HG03575 (cell line): ENCODE measurements around the gene GPRC5B.

ENCODE experiments used
- ATAC-seq: cut with Tn5 transposase; IDR thresholded peaks from one replicate; pipeline ENCODE4 v1.9.1; 2021; ENCODE audit not compliant: unreplicated experiment, insufficient number of reproducible peaks, low FRiP score; ENCODE audit errors: extremely low read depth

The GPRC5B gene

DNA sequence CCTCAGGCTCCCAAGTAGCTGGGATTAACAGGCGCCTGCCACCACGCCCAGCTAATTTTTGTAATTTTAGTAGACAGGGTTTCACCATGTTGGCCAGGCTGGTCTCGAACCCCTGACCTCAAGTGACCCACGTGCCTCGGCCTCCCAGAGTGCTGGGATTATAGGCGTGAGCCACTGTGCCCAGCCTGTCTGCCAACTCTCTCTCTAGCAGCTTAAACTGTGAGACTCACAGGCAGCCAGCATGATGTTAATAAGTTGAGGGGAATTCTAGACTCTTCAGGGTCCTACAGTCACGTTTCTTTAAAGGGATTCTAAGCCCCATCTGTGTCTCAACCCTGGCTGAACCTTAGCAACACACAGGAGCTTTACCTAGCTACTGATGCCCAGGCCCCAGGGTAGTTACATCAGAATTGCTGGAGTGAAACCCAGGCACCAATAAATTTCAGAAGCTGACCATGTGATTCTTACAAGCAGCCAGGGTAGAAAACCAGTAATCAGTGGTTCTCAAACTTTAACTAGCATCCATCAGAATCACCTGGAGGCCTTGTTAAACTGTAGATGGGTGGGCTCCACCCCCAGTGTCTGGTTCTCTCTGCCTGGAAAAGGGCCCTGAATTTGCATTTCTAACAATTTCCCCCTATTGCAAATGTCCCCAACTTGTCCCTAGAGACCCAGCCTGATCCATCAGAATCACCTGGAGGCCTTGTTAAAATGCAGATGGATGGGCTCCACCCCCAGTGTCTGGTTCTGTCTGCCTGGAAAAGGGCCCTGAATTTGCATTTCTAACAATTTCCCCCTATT is 30.7 kb downstream of the GPRC5B start:
- ATAC-seq, result no peak

DNA sequence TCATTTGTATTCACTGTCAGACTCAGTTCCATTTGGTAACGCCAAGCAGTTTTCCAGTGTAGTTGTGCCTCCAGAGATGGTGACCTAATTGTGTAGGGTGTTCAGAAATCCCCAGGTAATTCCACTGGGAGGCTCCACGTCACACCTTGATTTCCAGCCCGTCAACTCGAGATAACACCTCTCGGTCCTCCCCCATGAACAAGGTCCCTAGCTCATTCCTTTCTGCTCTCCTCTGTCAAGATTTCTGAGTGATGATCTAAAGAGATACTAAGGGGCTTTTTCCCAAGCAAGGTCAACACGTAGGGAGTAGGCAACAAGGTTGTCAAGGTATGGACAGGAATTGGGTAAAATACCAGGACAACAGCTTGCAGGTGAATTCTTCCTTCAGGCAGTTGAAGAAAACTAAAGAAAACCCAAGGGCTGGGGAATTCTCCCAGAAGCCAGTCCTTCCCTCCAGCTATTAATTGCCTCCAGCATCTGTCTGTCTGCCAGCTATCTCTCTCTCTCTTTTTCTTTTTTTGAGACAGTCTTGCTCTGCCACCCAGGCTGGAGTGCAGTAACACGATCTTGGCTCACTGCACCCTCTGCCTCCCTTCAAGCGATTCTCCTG is 31.4 kb downstream of the GPRC5B start:
- ATAC-seq, result no peak

DNA sequence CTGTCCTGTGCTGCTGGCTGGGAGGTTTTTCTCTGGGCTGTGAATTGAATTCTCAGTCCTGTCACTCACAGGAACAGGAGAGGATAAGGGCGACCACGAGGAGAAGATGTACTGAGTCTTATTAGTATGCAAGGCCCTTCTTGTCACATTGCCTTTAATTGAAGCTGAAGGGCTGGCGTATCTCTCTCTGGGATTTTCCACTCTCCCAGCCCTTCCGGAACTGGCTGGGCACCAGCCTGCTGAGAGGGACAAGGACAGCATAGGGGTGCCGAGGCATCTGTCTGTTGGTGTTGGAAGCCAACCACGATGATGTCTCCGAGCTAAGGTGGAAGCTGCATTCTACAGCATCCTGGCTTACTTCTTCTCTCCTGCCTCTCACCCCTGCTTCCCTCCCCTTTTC is 33.2 kb downstream of the GPRC5B start:
- ATAC-seq, result no peak

DNA sequence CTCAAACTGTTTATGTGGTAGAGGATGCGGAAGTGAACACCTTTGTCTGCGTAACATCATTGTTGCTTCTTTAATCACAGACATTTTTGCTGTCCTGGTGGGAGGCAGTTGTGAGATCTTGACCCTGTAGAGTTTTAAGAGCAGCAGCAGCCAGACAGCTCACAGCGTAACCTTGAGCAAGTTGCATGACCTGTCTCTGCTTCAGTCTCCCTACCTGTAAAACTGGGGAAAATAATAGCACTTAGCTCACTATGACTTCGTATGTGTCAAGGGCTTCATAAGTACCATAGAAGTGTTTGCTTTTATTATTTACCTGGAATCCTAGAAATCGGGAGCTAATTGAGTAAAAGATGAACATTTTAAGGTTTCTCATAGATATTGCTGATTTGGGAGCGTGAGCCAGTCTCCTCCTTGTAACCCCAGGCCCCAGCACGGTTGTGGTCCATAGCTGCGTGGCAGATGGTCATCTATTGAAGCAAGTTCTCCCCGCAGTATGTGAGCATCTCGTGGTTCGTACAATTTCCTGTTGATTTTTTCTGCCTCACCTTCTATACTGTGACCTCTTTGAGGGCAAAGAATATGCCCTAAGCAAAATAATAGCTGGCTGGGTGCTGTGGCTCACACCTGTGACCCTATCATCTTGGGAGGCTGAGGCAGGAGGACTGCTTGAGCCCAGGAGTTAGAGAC is 34.4 kb downstream of the GPRC5B start:
- no peak for ATAC-seq

DNA sequence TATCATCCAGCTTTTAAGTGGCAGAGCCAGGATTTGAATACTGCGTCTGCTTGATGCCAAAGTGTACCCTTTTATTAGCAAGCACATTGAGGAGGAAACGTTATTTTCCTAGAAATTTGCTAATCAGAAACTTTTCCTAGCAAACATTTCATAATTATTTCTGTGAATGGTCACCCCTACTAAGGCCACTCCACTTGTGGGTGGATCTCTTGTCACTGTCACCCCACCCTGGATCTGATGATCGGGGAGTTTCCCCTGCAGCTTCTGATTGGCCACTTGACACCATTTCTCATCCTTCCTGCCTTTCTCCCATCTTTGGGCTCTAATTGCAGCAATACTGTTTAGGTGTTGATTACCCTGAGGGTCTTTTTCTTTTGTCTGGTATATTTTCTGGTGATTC is 35.9 kb downstream of the GPRC5B start:
- no peak for ATAC-seq

DNA sequence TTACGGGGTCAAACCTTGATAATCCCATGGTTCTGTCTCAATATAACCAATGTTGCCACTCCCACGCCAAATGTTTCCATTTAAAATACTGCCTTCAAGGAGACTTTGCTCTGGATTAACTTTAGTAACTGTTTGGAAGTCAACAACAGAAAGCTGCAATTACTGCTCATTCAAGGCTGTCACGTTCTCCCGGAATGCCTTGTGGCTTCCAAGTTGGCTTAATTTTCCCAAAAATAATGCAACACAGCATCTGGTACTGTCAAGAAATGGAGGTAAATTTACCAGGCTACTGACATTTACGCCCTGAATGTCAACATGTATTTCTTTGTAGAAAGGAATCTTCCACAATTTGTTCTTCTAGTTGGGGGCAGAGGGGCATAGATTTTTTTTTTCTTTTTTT is 38.2 kb downstream of the GPRC5B start:
- ATAC-seq, result no peak

DNA sequence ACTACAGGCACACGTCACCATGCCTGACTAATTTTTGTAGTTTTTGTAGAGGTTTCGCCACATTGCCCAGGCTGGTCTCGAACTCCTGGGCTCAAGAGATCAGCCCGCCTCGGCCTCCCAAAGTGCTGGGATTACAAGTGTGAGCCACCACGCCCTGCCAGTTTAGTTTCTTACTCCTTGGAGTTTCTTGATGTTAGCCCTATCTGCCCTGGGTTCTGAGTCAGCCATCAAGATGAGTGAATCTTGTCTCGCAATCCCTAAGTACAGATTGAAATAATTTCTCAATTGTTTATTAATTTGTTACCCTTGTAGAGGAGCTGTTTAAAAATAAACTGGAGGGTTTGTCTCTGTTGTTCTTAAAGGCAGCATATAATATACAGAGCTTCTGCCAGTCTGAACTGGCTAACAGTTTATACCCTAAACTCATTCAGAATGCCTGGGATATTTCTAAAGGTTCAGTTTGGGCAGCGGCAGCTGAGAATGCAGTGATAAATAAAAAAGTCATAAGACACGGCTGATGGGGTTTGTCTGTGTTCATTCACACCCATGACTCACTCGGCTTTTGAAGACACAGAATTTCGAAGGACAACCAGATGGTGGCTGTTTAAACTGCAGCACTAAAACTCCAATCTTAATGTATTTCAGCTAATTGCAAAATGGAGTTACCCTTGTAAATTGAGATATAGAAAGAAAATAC is 39.6 kb downstream of the GPRC5B start:
- no peak for ATAC-seq

DNA sequence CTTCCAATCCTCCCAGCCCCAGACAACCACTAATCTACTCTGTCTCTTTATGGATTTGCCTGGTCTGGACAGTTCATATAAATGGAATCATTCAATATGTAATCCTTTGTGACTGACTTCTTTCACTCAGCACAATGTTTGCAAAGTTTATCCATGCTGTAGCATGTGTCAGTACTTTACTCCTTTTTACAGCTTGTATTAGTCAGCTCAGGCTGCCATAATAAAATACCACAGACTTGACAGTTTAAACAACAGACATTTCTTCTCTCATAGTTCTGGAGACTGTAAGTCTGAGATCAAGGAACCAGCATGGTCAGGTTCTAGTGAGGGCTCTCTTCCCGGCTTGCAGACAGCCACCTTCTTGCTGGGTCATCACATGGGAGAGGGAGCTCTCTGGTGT is 41.3 kb downstream of the GPRC5B start:
- no peak for ATAC-seq

DNA sequence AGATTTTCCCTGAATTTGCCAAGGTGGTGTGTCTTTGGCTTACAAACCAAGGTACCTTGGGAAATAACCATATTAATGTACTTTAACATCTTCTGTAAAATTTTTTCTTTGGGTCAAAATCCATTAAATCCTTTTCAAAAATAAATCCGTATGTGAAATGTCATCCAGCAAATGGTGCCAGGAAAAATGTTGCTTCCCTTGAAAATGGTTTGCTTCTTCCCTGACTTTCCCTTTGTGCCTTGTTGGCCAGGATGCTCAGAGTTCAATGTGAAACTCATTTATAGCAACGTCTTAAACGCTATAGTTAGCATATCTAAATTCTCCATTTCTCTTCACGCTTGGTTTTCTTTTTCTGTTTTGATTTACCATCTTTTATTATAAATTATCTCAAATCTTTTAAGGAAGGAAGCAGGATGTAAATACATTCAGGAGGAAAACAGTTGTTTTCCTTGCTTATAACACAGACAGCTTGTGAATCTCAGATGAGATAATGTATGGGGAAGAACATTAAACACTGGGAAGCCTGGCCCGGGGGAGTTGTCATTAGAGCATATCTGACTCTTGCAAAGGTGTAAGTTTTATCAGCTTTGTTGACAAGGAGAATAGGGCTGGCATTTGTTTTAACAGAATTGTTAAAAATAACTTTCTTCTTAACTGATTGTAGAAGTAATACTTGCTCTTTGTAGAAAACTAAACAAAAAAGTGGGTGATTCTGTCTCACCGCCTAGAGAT is 42.1 kb downstream of the GPRC5B start:
- no peak for ATAC-seq

DNA sequence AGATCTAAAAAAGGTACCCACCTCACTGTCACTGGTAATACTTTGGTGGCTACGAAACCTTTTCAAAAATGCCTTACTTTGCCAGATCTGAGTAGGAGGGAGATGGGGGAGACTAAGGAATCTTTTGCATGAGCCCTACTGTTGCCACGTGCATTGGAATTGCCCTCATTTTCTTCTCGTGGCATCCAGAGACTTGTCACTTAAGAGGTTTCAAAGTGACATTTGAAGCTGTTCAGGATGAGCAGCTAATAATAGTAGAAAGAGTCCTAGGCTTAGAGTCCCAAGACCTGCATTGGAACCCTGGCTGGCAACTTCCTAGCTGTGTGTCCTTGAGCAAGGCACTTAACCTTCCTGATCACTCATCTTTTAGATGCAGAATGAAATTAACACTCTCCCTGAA is 43.5 kb downstream of the GPRC5B start:
- no peak for ATAC-seq

DNA sequence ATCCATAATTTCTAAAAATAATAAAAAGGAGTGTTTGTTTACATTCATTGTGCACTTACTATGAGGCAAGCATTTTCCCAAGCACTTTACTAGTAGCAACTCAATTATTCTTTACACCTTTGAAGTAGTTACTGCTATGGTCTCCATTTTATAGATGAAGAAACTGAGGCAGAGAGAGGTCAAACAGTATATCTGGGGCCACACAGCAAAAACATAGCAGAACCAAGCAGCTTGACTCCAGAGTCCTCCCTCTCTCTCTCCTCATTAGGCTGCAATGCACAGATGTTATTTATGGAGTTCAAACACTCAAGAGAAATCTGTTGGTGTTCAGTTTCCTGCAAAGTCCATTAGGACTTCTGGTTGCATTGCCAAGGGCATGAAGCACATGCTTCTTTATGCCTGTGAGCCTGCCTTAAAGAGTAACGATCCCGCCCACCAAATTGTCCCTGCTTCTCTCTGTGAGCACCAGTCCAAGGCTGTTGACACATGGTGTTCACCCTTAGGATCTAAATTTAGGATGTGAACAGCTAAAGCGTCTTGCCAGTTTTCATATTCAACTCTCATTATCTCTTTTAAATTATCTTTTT is 44.0 kb downstream of the GPRC5B start:
- no peak for ATAC-seq

DNA sequence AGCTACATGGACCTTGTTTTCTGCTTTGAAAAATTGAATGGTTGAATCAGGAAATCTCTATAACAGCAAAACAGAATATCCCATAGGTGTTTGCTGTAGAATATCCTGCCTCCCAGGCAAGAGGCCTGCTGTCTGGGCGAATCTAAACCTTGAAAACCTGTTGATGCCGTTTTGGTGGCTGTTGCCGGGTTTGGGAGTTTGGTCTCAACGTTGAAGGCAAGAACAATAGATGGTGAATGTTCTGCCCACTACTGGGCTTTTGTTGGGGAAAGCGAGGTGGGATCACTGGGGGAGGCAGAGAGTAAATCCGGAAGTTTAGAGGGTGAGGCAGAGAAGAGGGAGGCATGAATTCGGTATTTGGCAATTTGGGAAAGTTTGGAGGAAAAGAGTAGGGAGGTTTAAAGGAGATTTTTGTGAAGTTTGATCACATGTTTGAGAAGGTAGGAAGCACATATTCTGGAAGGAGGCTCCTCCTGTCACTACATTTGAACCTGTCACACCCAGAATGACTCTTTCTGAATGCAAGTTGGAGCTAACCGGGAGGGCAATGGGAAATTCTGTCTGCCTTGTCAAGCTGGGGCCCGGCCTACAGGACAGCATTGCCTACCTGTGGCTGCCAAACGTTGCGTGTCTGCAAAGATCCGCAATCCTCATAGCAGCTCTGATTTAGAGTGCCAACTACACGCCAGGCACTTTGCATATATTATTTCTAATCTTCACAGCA is 46.5 kb downstream of the GPRC5B start:
- ATAC-seq, result no peak

DNA sequence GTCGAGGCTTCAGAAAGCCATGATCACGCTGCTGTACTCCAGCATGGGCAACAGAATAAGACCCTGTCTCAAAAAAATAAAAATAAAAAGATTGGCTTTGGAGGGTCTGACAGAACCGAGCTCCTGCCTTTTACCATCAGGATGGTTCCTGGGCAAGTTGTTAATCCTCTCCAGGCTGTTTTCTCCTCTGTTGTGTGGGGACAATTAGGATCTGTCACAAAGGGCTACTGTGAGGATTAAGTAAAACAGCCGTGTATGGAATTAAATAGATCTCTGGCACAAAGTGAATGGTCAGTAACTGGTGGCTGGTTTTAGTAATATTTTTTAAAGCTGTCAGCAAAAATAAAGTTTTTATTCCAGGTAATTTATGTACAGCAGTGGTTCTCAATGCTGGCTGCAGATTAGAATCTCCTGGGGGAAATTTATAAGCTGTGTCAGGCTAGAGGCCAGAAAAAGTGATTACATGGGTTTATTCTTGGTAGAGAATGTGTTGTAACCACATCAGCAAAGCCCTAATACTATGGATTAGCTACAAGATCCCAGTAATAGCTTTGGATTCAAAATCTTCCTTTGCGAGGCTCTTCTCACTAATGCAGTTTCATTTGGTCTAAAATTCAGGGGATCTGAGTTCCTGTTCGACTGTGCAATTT is 47.2 kb downstream of the GPRC5B start:
- no peak for ATAC-seq

DNA sequence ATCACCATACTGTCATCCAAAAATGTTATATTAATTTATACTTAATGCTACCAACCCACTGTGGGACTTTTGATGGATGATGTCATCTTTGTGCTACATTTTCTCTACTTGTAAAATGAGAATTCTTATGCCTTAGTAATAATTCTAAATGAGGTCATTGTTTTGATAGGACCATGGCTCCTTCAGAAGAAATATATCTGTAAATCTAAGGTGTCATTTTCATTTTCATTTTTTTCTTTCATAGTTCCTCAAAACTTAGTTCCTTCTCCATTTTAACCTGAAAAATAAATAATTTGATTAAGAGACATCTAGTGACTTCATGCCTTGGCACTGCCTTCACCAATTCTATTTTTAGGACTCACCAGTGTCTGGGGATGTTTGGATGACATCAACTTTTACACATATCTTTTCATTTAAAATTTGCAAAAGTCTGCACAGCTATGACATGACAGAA is 48.7 kb downstream of the GPRC5B start:
- no peak for ATAC-seq

DNA sequence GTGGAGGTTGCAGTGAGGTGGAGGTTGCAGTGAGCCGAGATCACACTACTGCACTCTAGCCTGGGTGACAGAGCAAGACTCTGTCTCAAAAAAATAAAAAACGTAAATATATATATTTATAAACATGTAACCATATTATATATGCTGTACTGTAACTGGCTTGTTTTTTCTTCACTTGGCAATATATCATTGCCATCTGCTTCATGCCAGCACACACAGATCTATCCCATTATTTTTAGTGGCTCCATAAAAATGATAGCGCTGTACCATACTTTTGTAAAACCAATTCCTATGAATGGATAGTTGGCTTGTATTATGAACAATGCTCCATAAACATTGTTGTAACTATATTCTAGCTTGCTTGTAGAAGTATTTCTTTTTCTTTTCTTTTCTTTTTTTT is 49.5 kb downstream of the GPRC5B start:
- ATAC-seq, result no peak

DNA sequence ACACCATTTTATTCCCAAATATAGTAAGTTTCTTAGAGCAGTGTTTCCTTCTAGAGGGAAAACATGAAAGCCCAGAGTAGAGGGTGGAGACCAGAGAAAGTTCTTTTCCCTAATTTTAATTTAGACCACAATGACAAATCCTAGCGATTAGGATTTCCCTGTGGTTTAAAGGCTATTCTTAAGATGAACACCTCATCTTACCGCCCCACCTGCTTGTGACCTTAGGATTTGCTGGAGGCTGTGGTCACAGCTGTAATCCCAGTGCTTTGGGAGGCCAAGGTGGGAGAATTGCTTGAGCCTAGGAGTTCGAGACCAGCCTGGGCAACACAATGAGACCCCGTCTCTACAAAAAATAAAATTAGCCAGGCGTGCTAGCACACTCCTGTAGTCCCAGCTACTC is 51.1 kb downstream of the GPRC5B start:
- ATAC-seq, result no peak

DNA sequence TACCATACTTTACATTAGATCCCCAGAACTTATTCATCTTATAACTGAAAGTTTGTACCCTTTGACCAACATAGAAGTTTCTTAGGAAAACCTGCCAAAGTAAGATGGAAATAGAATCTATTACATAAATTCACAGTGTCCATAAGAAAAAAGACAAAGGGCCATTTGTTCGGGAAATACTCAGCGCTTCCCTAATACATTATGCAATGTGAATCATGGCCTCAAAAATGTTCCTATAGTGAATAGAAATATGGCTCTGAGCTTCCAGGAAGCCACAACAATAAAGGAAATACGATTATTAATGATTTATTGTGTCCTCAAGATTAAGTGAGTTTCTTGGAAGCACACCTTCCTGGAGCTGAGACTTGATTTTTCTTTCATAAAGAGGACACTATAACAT is 51.5 kb downstream of the GPRC5B start:
- no peak for ATAC-seq

DNA sequence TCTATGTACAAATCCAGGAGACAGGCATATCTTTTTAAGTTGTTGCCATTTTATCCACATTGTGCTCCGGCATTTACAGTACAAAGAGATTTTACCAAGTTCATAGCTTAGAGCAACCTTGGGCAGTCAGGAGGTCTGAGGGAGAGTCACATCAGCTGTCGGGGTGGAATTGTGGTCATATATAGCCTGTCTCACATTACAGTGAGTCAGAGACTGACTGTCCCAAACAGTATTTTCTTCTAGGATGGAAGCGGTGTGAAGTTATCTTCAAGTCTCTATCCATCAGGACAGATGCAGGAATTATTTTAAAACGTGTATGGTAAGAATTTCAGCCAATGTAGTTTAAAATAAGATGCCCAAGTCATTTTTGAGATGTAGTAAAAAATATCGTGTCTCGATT is 53.0 kb downstream of the GPRC5B start:
- ATAC-seq, result no peak
